ENCODE data around the gene KIAA1549. TPM values are rescaled to one million over a fixed set of nuclear protein-coding genes. Genes with fewer than 3 reads are reported as not detected.
A peak's percentile ranks its signal among the peaks of the same experiment; 100 is the strongest.
"Not testable (repeated sequence)": the region's sequence is repeated elsewhere in the genome, so short reads cannot be mapped to it uniquely, and the experiment has no call there.

The KIAA1549 gene
- under 1 TPM; 0.12 TPM for total RNA-seq

GRCh38 chr7:138981332-138982203 lies at the start of gene KIAA1549:
TSS of gene KIAA1549 (minus strand) at chr7:138981389. CDS start at chr7:138981269, 120 bp downstream.
- peaks cover 3% of the 10 kb centered on the region for H3K36me3 Mint-ChIP-seq (ENCODE audit: low read depth)
- H3K4me3 Mint-ChIP-seq: peak within 1 kb of the TSS; percentile 80
- H3K27me3 Mint-ChIP-seq: peaks cover 56% of the 10 kb centered on the region
- DNase-seq: peak; percentile 38
- H3K9me3 Mint-ChIP-seq: no peaks in the 10 kb centered on the region
- H3K4me1 Mint-ChIP-seq: peaks cover 14% of the 10 kb centered on the region
- POLR2A ChIA-PET: no interaction called here
- CTCF ChIA-PET: interaction anchor here (0.6 to 1.4 kb wide), 3 partner anchors 35 to 968 kb away, joined by 3 to 4 read pairs (median 3); no protein-coding TSS in a partner anchor
- H3K27ac Mint-ChIP-seq: peak within 1 kb of the TSS; percentile 76

GRCh38 chr7:139029353-139029752 lies 48.2 kb upstream of the KIAA1549 start:
- CTCF ChIA-PET: interaction anchor here (0.5 to 0.9 kb wide), 2 partner anchors 12 to 313 kb away, joined by 3 to 4 read pairs; no protein-coding TSS in a partner anchor
- Mint-ChIP-seq H3K4me1 (peaks cover 23% of the 10 kb centered on the region), H3K9me3 (no peaks in the 10 kb centered on the region), H3K27ac (no peak overlapping the region), H3K27me3 (no peaks in the 10 kb centered on the region), H3K4me3 (no peak overlapping the region), H3K36me3 (ENCODE audit: low read depth) (peaks cover 49% of the 10 kb centered on the region)
- POLR2A ChIA-PET: no interaction called here
- DNase-seq: no peak

- DNase-seq: no peak
- Mint-ChIP-seq H3K36me3 (ENCODE audit: low read depth) (peaks cover 52% of the 10 kb centered on the region), H3K4me1 (peaks cover 11% of the 10 kb centered on the region), H3K9me3 (no peaks in the 10 kb centered on the region), H3K4me3 (no peak overlapping the region), H3K27ac (no peak overlapping the region), H3K27me3 (no peaks in the 10 kb centered on the region)
- CTCF ChIA-PET: interaction anchor here (0.6 to 1.9 kb wide), 6 partner anchors 8 to 108 kb away, joined by 3 to 10 read pairs (median 4); a partner anchor contains a TSS
- POLR2A ChIA-PET: no interaction called here
Observed at GRCh38 chr7:139026551-139026950, 45.4 kb upstream of the KIAA1549 start.

- DNase-seq, H3K27me3 Mint-ChIP-seq, H3K4me3 Mint-ChIP-seq, H3K9me3 Mint-ChIP-seq, POLR2A ChIA-PET, H3K27ac Mint-ChIP-seq: not testable (repeated sequence)
- CTCF ChIA-PET: interaction anchor here (0.6 to 1.9 kb wide), 8 partner anchors 8 to 111 kb away, joined by 3 to 10 read pairs (median 3); a partner anchor contains a TSS
- Mint-ChIP-seq H3K4me1 (peaks cover 11% of the 10 kb centered on the region), H3K36me3 (ENCODE audit: low read depth) (peaks cover 48% of the 10 kb centered on the region)
Observed at GRCh38 chr7:139025861-139026260, 44.7 kb upstream of the KIAA1549 start.

- Mint-ChIP-seq H3K27me3 (no peaks in the 10 kb centered on the region), H3K27ac (no peak overlapping the region), H3K4me3 (no peak overlapping the region), H3K9me3 (no peaks in the 10 kb centered on the region), H3K36me3 (ENCODE audit: low read depth) (peaks cover 36% of the 10 kb centered on the region), H3K4me1 (peaks cover 6% of the 10 kb centered on the region)
- CTCF ChIA-PET: interaction anchor here (1.3 to 1.8 kb wide), 2 partner anchors 10 to 26 kb away, joined by 3 to 4 read pairs; no protein-coding TSS in a partner anchor
- DNase-seq: no peak
- POLR2A ChIA-PET: no interaction called here
Observed at GRCh38 chr7:139023076-139023475, 41.9 kb upstream of the KIAA1549 start.

GRCh38 chr7:139022286-139022685 lies 41.1 kb upstream of the KIAA1549 start:
- ChIA-PET CTCF (interaction anchor here (0.6 kb wide), 1 partner anchor 381 kb away, joined by 3 read pairs; no protein-coding TSS in a partner anchor), POLR2A (no interaction called here)
- Mint-ChIP-seq H3K4me3 (no peak overlapping the region), H3K4me1 (peaks cover 9% of the 10 kb centered on the region), H3K9me3 (no peaks in the 10 kb centered on the region), H3K36me3 (ENCODE audit: low read depth) (peaks cover 34% of the 10 kb centered on the region), H3K27ac (no peak overlapping the region), H3K27me3 (no peaks in the 10 kb centered on the region)
- no peak for DNase-seq

GRCh38 chr7:139018910-139019309 lies 37.7 kb upstream of the KIAA1549 start:
- Mint-ChIP-seq H3K4me3 (no peak overlapping the region), H3K4me1 (peaks cover 10% of the 10 kb centered on the region), H3K9me3 (no peaks in the 10 kb centered on the region), H3K36me3 (ENCODE audit: low read depth) (peaks cover 19% of the 10 kb centered on the region), H3K27me3 (peaks cover 14% of the 10 kb centered on the region), H3K27ac (no peak overlapping the region)
- CTCF ChIA-PET: interaction anchor here (0.8 to 2.6 kb wide), 3 partner anchors 10 to 115 kb away, joined by 4 to 8 read pairs (median 7); a partner anchor contains a TSS
- DNase-seq: no peak
- POLR2A ChIA-PET: no interaction called here

- H3K27me3 Mint-ChIP-seq: peaks cover 18% of the 10 kb centered on the region
Observed at GRCh38 chr7:139016931-139017511, 35.8 kb upstream of the KIAA1549 start.

GRCh38 chr7:139011373-139011772 lies 30.2 kb upstream of the KIAA1549 start:
- Mint-ChIP-seq H3K9me3 (peaks cover 11% of the 10 kb centered on the region), H3K4me1 (no peaks in the 10 kb centered on the region), H3K27me3 (peaks cover 17% of the 10 kb centered on the region), H3K27ac (no peak overlapping the region), H3K4me3 (no peak overlapping the region), H3K36me3 (ENCODE audit: low read depth) (no peaks in the 10 kb centered on the region)
- ChIA-PET CTCF (interaction anchor here (0.9 kb wide), 1 partner anchor 423 kb away, joined by 3 read pairs; no protein-coding TSS in a partner anchor), POLR2A (no interaction called here)
- no peak for DNase-seq

More at GRCh38 chr7:139016931-139017511, 35.8 kb upstream of the KIAA1549 start:
- peaks cover 4% of the 10 kb centered on the region for H3K36me3 Mint-ChIP-seq (ENCODE audit: low read depth)
- H3K9me3 Mint-ChIP-seq: no peaks in the 10 kb centered on the region
- H3K27ac Mint-ChIP-seq: no peak overlapping the region
- H3K4me1 Mint-ChIP-seq: peaks cover 10% of the 10 kb centered on the region
- no peak overlapping the region for H3K4me3 Mint-ChIP-seq
- CTCF ChIA-PET: interaction anchor here (0.5 to 2.6 kb wide), 20 partner anchors 10 to 1462 kb away, joined by 3 to 10 read pairs (median 4); partner anchors contain the start of gene UBN2
- DNase-seq: peak; percentile 79
- POLR2A ChIA-PET: no interaction called here

- Mint-ChIP-seq H3K27ac (no peak overlapping the region), H3K27me3 (peaks cover 34% of the 10 kb centered on the region), H3K9me3 (peaks cover 25% of the 10 kb centered on the region), H3K4me1 (peaks cover 4% of the 10 kb centered on the region), H3K4me3 (no peak overlapping the region), H3K36me3 (ENCODE audit: low read depth) (peaks cover 4% of the 10 kb centered on the region)
- CTCF ChIA-PET: interaction anchor here (0.9 kb wide), 1 partner anchor 18 kb away, joined by 3 read pairs; no protein-coding TSS in a partner anchor
- DNase-seq: no peak
- POLR2A ChIA-PET: no interaction called here
Observed at GRCh38 chr7:139004321-139005090, 23.3 kb upstream of the KIAA1549 start.

- peaks cover 42% of the 10 kb centered on the region for H3K27me3 Mint-ChIP-seq
Observed at GRCh38 chr7:138999414-138999813, 18.2 kb upstream of the KIAA1549 start.

GRCh38 chr7:138992052-138992531 lies 10.9 kb upstream of the KIAA1549 start:
- no peaks in the 10 kb centered on the region for H3K4me1 Mint-ChIP-seq
- peaks cover 8% of the 10 kb centered on the region for H3K9me3 Mint-ChIP-seq
- ChIA-PET POLR2A (no interaction called here), CTCF (interaction anchor here (1.0 kb wide), 1 partner anchor 106 kb away, joined by 3 read pairs; no protein-coding TSS in a partner anchor)
- no peak overlapping the region for H3K4me3 Mint-ChIP-seq
- peaks cover 3% of the 10 kb centered on the region for H3K36me3 Mint-ChIP-seq (ENCODE audit: low read depth)
- peaks cover 54% of the 10 kb centered on the region for H3K27me3 Mint-ChIP-seq
- no peak overlapping the region for H3K27ac Mint-ChIP-seq
- no peak for DNase-seq

More at GRCh38 chr7:138999414-138999813, 18.2 kb upstream of the KIAA1549 start:
- Mint-ChIP-seq H3K36me3 (ENCODE audit: low read depth) (peaks cover 4% of the 10 kb centered on the region), H3K9me3 (peaks cover 12% of the 10 kb centered on the region), H3K4me1 (peaks cover 12% of the 10 kb centered on the region), H3K4me3 (no peak overlapping the region), H3K27ac (no peak overlapping the region)
- peak; percentile 26 for DNase-seq
- CTCF ChIA-PET: no interaction called here
- POLR2A ChIA-PET: interaction anchor here (0.6 kb wide), 1 partner anchor 96 kb away, joined by 3 read pairs; no protein-coding TSS in a partner anchor

All from activated CD4-positive, alpha-beta T cell treated with anti-CD3 and anti-CD28 coated beads, Interleukin-2, amount 10 ng/mL, durations not matched to agents 7 days and 5 days (primary cell).